GM12891 (cell line): ENCODE measurements around the gene ASF1A.

Experiments
- PAX5 ChIP-seq: IDR thresholded peaks from 2 replicates; pipeline ENCODE4 v1.6.1; 2011; ENCODE audit warnings: low read length, moderate library complexity, mild to moderate bottlenecking; ENCODE audit not compliant: insufficient read depth, severe bottlenecking
- POLR2A ChIP-seq: IDR thresholded peaks from 2 replicates; pipeline ENCODE4 v1.6.1; 2011; ENCODE audit warnings: low read depth, low read length, control low read depth
- POLR2AphosphoS5 ChIP-seq: IDR thresholded peaks from 2 replicates; pipeline ENCODE4 v1.6.1; 2011; ENCODE audit warnings: low read depth, low read length, control low read depth
- TAF1 ChIP-seq: IDR thresholded peaks from 2 replicates; pipeline ENCODE4 v1.6.1; 2011; ENCODE audit warnings: low read depth, low read length, control low read depth

- TF ChIP-seq POLR2A (no peak), TAF1 (no peak), POLR2AphosphoS5 (no peak), PAX5 (no peak)
Observed at GRCh38 chr6:118931436-118931835, 37.5 kb downstream of the ASF1A start.
